Measurements from ENCODE around the gene MRPL44.

The MRPL44 gene

DNA sequence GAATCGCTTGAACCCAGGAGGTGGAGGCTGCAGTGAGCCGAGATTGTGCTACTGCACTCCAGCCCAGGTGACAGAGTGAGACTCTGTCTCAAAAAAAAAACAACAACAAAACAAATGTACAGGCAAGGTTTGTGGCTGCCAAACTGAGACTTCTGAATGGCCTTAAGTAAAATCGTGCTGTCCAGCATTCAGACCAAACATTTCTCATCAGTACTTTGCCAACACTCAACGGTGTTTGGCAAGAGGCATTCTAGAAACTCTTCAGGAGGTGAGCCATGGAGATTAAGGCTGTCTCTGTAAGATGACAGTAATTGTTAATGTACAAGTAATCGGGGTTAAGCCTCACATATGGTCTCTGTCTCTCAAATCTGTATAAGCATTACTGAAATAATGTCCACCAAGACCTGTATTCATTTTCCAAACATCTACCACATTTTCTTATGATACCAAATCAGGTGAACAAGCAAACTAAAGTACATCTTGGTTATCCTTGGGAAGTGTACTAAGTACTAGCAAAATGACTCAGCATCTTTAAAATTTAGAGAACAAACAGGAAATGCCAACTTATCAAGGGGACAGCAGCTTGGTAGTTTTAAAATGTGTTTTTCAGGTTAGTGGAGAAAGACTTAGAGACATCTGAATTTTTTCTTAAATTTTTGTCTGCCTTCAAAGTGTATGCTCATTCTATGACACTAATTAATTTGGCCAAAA lies 52.5 kb downstream of the MRPL44 start:
- DNase-seq (ENCODE audit: low read depth), result no peak

DNA sequence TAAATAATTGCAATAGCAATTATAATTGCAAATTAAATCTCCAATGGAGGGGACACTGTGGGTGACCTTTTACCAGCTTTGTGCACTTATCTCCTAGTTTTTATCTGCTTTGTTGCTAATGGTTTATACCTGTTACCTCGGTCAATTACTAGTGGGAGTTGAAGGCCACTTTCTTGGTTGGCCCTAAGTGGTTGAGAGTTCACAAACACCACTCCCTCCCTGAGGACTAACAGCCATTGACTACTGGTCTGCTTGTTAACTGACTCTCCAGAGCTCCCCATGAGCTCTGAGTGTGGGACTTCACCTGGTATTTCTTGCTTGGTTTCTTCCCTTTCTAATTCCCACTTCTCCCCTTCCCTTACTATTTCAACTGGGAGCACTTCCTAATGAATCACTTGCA lies 54.6 kb downstream of the MRPL44 start:
- no peak for DNase-seq (ENCODE audit: low read depth)

DNA sequence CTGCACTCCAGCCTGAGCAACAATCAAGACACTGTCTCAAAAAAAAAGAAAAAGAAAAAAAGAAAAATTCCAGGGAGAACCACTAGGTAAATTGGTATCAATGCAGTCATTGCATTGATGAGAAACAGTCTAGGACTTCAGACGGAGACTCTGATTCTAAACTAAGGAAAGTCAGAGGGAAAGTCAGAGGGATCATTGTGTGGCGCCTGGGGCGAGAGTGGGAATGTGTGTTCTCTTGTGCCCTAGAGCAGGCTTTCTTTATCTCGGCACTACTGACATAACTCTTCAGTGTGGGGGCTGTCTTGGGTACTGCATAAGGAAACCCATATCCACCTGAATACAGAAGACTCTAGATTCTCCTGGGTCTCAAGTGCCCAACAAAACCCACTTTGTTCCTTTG lies 57.1 kb downstream of the MRPL44 start:
- no peak for DNase-seq (ENCODE audit: low read depth)

DNA sequence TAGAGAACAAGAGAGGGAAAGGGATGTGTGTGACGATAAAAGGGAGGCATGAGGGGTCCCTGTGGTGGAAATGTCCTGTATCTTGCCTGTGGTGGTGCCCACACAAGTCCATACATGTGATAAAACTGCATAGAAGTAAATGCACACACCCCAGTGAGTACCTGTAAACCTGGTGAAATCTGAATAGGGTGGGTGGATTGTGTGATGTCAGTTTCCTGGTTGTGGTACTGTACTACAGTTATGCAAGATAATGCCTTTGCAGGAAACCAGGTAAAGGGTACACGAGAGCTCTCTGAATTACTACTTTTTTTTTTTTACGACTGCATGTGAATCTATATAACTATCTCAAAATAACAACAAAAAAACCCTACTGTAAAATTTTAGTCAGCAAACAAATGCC lies 59.7 kb downstream of the MRPL44 start:
- DNase-seq (ENCODE audit: low read depth), result no peak
